BLaER1 treated with 17β-estradiol and CSF1 and Interleukin-3, amounts not matched to agents 10 nM and 100 nM (cell line): Measurements from ENCODE around the gene PRUNE1.

ENCODE experiments used
- H3K27ac ChIP-seq, 11 experiments: shearing (Covaris generic); formaldehyde crosslinking; 2 replicates each; pipeline ENCODE4 v1.8.1; 2022
- H3K27me3 ChIP-seq, 11 experiments: shearing (Covaris generic); formaldehyde crosslinking; 2 replicates each; pipeline ENCODE4 v1.8.1; 2022
- H3K36me3 ChIP-seq, 11 experiments: shearing (Covaris generic); formaldehyde crosslinking; 2 replicates each; pipeline ENCODE4 v1.8.1; 2022
- H3K4me1 ChIP-seq, 10 experiments: shearing (Covaris generic); formaldehyde crosslinking; 2 replicates each; pipeline ENCODE4 v1.8.1; 2022
- H3K4me2 ChIP-seq, 11 experiments: shearing (Covaris generic); formaldehyde crosslinking; 2 replicates each; pipeline ENCODE4 v1.8.1; 2022
- H3K4me3 ChIP-seq, 10 experiments: shearing (Covaris generic); formaldehyde crosslinking; 2 replicates each; pipeline ENCODE4 v1.8.1; 2022
- H3K9ac ChIP-seq, 11 experiments: shearing (Covaris generic); formaldehyde crosslinking; 2 replicates each; pipeline ENCODE4 v1.8.1; 2022
- H3K9me3 ChIP-seq, 11 experiments: shearing (Covaris generic); formaldehyde crosslinking; replicated peaks in 1 of 11; 2 replicates each; pipeline ENCODE4 v1.8.1; 2022
- H4K20me1 ChIP-seq, 11 experiments: shearing (Covaris generic); formaldehyde crosslinking; 2 replicates each; pipeline ENCODE4 v1.8.1; 2022
- Cebpa-rat ChIP-seq, 11 experiments: shearing (Covaris generic); IDR thresholded peaks; 2 replicates each; pipeline ENCODE4 v1.8.1; 2022

Gene PRUNE1

DNA sequence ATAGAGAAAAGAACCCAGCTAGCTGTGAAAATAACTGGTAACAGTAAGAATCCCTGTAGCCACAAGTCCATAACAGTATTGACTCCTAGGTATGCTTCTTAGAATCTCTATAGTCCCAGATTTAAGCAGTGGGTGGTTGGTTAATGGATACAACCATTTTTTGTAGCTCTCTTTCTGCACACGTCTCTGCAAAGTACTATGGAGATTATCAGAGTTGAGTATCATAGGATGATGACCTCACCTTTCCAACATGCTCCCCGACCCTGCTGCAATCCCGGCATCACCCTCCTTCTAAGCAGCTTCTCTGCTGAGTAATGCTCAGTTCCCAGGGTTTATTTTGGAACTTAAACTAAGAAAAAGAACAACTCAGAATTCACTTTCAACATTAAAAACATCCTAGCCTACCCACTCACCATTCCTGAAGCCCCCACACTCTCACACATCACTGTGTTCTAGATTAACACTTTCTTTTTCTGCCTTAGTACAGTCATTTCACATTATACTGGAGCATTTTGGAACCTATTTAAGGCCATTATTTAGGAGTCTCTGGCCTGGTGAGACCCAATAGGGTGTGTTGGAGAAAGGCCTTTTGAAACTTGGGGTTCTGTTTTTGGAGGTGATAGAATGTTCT lies 54.6 kb downstream of the PRUNE1 start:
- TF ChIP-seq Cebpa-rat (IDR thresholded peaks at IDR 0.05): no peak
- H3K27me3 ChIP-seq: no peaks in the 10 kb centered on the region
- H3K9me3 ChIP-seq: no peaks in the 10 kb centered on the region
- H3K4me3 ChIP-seq: peak overlapping the region in 7 of 10 experiments; percentile 80 to 99 (median 92); a peak in 14 of 20 replicates
- peak overlapping the region; percentile 25 to 100 (median 98); a peak in 21 of 22 replicates for H3K4me2 ChIP-seq
- H4K20me1 ChIP-seq: peaks cover 6 to 53% (median 12%) of the 10 kb centered on the region in 11 experiments; a peak in 21 of 22 replicates
- H3K9ac ChIP-seq: peak overlapping the region in 5 of 11 experiments; percentile 4 to 98 (median 97); a peak in 3 of 22 replicates
- peaks cover 33 to 69% (median 53%) of the 10 kb centered on the region in 10 experiments for H3K4me1 ChIP-seq
- peaks cover 0 to 61% (median 55%) of the 10 kb centered on the region in 11 experiments; a peak in 20 of 22 replicates for H3K36me3 ChIP-seq
- H3K27ac ChIP-seq: peak overlapping the region in 3 of 11 experiments; percentile 10 to 96 (median 29); a peak in 6 of 22 replicates

DNA sequence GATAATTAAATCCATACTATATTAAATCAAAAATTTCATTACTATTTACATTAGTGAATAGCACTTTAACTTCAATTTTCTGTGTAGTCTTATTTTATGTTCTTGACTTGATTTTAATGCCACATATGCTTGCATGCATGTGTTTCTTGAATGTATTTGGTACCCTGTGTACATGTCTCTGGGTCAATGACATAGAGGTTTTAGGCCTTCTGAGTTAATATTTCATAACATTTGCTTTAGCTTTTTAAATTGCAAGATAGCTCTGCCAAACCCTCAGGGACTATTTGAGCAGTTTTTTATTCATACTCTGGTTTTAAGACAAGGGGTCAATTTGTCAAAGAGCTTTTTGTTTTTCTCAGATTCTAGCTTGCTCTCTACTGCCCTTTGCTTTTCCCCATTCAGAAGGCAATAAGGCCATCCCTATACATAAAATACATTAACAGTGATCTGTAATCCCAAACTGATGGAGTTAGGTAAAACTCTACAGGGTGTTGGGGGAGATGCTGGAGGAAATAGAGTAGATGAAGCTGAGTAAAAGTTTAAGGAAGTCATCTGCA lies 56.9 kb downstream of the PRUNE1 start:
- peaks cover 49 to 90% (median 68%) of the 10 kb centered on the region in 10 experiments for H3K4me1 ChIP-seq
- H3K9me3 ChIP-seq: no peaks in the 10 kb centered on the region
- no peaks in the 10 kb centered on the region for H3K27me3 ChIP-seq
- peaks cover 0 to 42% (median 8%) of the 10 kb centered on the region in 11 experiments; a peak in 11 of 22 replicates for H4K20me1 ChIP-seq
- TF ChIP-seq Cebpa-rat (IDR thresholded peaks at IDR 0.05): no peak
- H3K36me3 ChIP-seq: peaks cover 0 to 78% (median 66%) of the 10 kb centered on the region in 11 experiments; a peak in 20 of 22 replicates
- peak overlapping the region in 7 of 11 experiments; percentile 11 to 100 (median 99); a peak in 7 of 22 replicates for H3K4me2 ChIP-seq
- H3K4me3 ChIP-seq: no peak overlapping the region
- peak overlapping the region in 2 of 11 experiments; percentile 1 to 4; a peak in 1 of 22 replicates for H3K9ac ChIP-seq
- no peak overlapping the region for H3K27ac ChIP-seq

DNA sequence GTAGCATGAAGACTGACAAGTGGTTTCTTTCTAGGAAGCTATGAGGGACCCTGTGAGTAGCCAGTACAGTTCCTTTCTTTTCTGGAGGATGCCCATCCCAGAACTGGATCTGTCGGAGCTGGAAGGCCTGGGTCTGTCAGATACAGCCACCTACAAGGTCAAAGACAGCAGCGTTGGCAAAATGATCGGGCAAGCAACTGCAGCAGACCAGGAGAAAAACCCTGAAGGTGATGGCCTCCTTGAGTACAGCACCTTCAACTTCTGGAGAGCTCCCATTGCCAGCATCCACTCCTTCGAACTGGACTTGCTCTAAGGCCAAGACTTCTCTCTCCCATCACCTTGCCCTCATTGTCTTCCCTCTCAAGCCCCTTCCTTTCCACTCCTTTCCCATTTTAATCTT lies 58.9 kb downstream of the PRUNE1 start:
- Histone ChIP-seq H3K4me3 (no peak overlapping the region), H3K4me1 (peaks cover 42 to 85% (median 69%) of the 10 kb centered on the region in 10 experiments), H3K36me3 (peaks cover 0 to 77% (median 66%) of the 10 kb centered on the region in 11 experiments; a peak in 20 of 22 replicates), H3K27ac (peak overlapping the region in 1 of 11 experiments; percentile 8; a peak in 1 of 22 replicates), H3K9me3 (no peaks in the 10 kb centered on the region), H3K9ac (no peak overlapping the region), H3K4me2 (peak overlapping the region in 3 of 11 experiments; percentile 1 to 16 (median 13); a peak in 2 of 22 replicates), H3K27me3 (no peaks in the 10 kb centered on the region), H4K20me1 (peaks cover 0 to 42% (median 8%) of the 10 kb centered on the region in 11 experiments; a peak in 11 of 22 replicates)
- no peak for TF ChIP-seq Cebpa-rat (IDR thresholded peaks at IDR 0.05)

DNA sequence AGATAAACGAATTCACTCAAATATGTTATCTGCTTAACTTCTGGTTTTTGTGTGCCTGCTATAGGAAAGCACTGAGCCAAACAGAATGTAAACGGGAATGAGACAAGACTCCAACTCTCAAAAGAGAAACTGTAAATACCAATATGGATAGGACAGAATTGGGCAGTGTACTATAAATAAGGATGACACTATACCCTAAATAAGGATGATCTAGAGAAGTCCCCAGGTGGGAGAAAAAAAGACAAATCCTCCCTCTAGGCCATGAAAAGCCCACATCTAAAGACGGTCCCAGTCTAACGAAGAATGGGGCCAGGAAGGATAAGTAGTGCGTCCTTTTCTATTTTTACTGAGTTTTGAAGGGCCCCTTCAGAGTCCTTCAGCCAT lies 60.8 kb downstream of the PRUNE1 start:
- Histone ChIP-seq H3K9me3 (no peaks in the 10 kb centered on the region), H3K4me1 (peaks cover 35 to 70% (median 57%) of the 10 kb centered on the region in 10 experiments), H3K27me3 (no peaks in the 10 kb centered on the region), H4K20me1 (peaks cover 0 to 37% (median 8%) of the 10 kb centered on the region in 11 experiments; a peak in 11 of 22 replicates), H3K36me3 (peaks cover 0 to 73% (median 49%) of the 10 kb centered on the region in 11 experiments; a peak in 21 of 22 replicates), H3K4me3 (peak overlapping the region in 7 of 10 experiments; percentile 68 to 79 (median 76); a peak in 8 of 20 replicates), H3K27ac (peak overlapping the region; percentile 26 to 98 (median 96); a peak in 21 of 22 replicates), H3K9ac (peak overlapping the region in 10 of 11 experiments; percentile 52 to 96 (median 93); a peak in 17 of 22 replicates), H3K4me2 (peak overlapping the region; percentile 71 to 95 (median 86))
- no peak for TF ChIP-seq Cebpa-rat (IDR thresholded peaks at IDR 0.05)

DNA sequence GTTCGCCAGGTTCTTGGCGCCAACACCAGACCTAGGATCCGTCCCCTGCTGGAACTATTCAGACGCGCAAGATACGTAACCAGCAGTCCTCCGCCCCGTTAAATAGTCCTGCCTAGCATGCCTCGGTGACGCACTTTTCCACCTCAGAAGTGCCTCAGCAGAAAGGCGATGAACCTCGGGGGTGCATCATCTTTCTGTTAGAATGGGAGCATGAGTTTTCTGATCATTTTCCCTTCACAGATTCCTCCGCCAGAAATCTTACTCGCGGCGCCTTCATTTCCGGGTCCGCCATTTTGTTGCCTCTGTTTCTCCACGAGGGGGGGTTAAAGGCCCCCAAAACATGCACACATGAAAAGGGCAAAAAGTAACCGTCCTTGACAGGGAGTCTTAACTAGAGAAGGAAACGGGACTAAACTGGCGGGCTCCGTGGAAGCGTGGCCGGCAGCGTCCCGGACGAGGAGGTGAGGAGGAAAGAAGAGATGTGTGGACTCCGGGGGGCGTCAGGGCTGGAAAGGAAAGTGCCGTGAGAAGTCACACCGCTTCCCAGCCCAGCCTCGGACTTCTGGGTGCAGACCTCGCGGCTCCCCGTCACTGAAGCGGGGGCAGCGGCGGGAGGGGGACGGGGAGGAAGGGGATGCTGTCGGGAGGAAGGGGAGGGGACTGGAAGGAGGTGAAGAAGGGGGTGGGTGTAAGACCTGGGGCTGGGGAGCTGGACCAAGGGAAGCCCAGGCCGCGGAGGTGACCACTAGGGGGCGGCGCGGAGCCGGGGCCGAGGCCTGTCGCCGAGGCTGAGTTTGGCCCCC lies 62.4 kb downstream of the PRUNE1 start, which contains the start of gene GABPB2:
TSS of gene GABPB2 (plus strand) at position 288 of the 803 bp plus-strand sequence. CDS start 17,429 bp downstream, outside the sequence.
- Histone ChIP-seq H4K20me1 (peaks cover 0 to 21% (median 4%) of the 10 kb centered on the region in 11 experiments; a peak in 9 of 22 replicates), H3K4me2 (peak within 1 kb of the TSS; percentile 71 to 95 (median 86)), H3K4me1 (peaks cover 27 to 55% (median 43%) of the 10 kb centered on the region in 10 experiments), H3K9me3 (no peaks in the 10 kb centered on the region), H3K27ac (peak within 1 kb of the TSS; percentile 88 to 98 (median 96)), H3K4me3 (peak within 1 kb of the TSS; percentile 65 to 79 (median 74)), H3K36me3 (peaks cover 0 to 71% (median 43%) of the 10 kb centered on the region in 11 experiments; a peak in 21 of 22 replicates), H3K9ac (peak within 1 kb of the TSS; percentile 82 to 96 (median 92)), H3K27me3 (no peaks in the 10 kb centered on the region)
- no peak for TF ChIP-seq Cebpa-rat (IDR thresholded peaks at IDR 0.05)

DNA sequence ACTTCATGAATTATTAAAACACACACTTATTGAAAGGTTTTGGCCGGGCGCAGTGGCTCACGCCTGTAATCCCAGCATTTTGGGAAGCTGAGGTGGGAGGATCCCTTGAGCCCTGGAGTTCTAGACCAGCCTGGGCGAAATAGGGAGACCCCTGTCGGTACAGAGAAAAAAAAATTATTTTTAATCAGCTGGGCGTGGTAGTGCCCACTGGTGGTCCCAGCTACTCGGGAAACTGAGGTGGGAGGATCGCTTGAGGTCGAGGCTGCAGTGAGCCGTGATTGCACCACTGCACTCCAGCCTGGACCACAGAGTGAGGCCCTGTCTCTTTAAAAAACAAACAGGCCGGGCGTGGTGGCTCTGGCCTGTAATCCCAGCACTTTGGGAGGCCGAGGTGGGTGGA lies 64.0 kb downstream of the PRUNE1 start:
- Histone ChIP-seq H3K9me3 (no peaks in the 10 kb centered on the region), H3K9ac (no peak overlapping the region; a peak in 1 of 22 replicates), H3K4me2 (peak overlapping the region in 9 of 11 experiments; percentile 71 to 94 (median 86); a peak in 13 of 22 replicates), H3K4me3 (no peak overlapping the region), H4K20me1 (peaks cover 0 to 6% (median 2%) of the 10 kb centered on the region in 11 experiments; a peak in 5 of 22 replicates), H3K4me1 (peaks cover 27 to 41% (median 35%) of the 10 kb centered on the region in 10 experiments), H3K27ac (0 out of 22 replicates have a peak overlapping the region, but pooled peaks of 1 of the 11 experiments have one; percentile 96), H3K36me3 (peaks cover 0 to 56% (median 32%) of the 10 kb centered on the region in 11 experiments; a peak in 21 of 22 replicates), H3K27me3 (no peaks in the 10 kb centered on the region)
- no peak for TF ChIP-seq Cebpa-rat (IDR thresholded peaks at IDR 0.05)
